Nephron (organoid): ENCODE data around the gene OXGR1.
"Not testable (repeated sequence)": the region's sequence is repeated elsewhere in the genome, so short reads cannot be mapped to it uniquely, and the experiment has no call there.

ENCODE experiments used
- H3K27ac Mint-ChIP-seq, 3 experiments: 2 replicates each; pipeline ENCODE4 v1.8.0; 2020; ENCODE audit warnings: mixed read lengths in 3 of 3, mild to moderate bottlenecking in 2 of 3, moderate library complexity in 1 of 3
- H3K27me3 Mint-ChIP-seq: 2 replicates; pipeline ENCODE4 v1.8.0; 2021; ENCODE audit warnings: low read depth, mild to moderate bottlenecking, moderate library complexity, mixed read lengths
- H3K36me3 Mint-ChIP-seq: 2 replicates; pipeline ENCODE4 v1.8.0; 2020; ENCODE audit warnings: low read depth, mixed read lengths
- H3K4me1 Mint-ChIP-seq: 2 replicates; pipeline ENCODE4 v1.8.0; 2020; ENCODE audit warnings: mixed read lengths
- H3K4me3 Mint-ChIP-seq, 3 experiments: 2 replicates each; pipeline ENCODE4 v1.8.0; 2020; ENCODE audit warnings: mild to moderate bottlenecking in 3 of 3, mixed read lengths in 3 of 3, moderate library complexity in 2 of 3
- H3K9me3 Mint-ChIP-seq: 2 replicates; pipeline ENCODE4 v1.8.0; 2020; ENCODE audit warnings: mixed read lengths
- TF ChIP-seq, protein P1 (sequence below), 3 experiments: fragments of 200-600 bp; sonication (generic); IDR thresholded peaks; one replicate each; pipeline ENCODE4 v1.5.0; 2021; ENCODE audit warnings: antibody characterized with exemption in 3 of 3; ENCODE audit not compliant: unreplicated experiment in 3 of 3

The OXGR1 gene

DNA sequence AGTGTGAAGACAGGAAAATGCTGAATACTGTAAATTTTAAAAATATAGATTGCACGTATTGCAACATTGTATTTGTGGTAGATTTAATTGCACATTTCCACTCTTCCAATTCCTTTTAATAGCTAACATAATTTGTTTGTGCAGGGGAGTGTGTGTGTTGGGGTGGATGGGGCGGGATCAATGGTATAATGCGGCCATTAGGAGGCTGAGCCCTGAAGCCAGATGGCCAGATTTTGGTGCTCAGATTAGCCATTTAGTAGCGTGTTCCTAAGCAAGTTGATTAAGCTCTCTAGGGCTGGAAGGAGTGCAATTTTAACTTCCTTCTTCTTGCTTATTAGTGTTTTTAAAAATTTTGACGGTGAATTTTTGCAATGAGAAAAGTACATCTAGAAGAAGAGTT, 5.8 kb downstream of the OXGR1 start:
- TF ChIP-seq, protein P1, sequence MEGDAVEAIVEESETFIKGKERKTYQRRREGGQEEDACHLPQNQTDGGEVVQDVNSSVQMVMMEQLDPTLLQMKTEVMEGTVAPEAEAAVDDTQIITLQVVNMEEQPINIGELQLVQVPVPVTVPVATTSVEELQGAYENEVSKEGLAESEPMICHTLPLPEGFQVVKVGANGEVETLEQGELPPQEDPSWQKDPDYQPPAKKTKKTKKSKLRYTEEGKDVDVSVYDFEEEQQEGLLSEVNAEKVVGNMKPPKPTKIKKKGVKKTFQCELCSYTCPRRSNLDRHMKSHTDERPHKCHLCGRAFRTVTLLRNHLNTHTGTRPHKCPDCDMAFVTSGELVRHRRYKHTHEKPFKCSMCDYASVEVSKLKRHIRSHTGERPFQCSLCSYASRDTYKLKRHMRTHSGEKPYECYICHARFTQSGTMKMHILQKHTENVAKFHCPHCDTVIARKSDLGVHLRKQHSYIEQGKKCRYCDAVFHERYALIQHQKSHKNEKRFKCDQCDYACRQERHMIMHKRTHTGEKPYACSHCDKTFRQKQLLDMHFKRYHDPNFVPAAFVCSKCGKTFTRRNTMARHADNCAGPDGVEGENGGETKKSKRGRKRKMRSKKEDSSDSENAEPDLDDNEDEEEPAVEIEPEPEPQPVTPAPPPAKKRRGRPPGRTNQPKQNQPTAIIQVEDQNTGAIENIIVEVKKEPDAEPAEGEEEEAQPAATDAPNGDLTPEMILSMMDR (IDR thresholded peaks at IDR 0.05; ENCODE audit: unreplicated experiment in 3 of 3): no peak
- H3K36me3 Mint-ChIP-seq: peaks cover 6% of the 10 kb centered on the region
- H3K9me3 Mint-ChIP-seq: peaks cover 4% of the 10 kb centered on the region
- H3K4me1 Mint-ChIP-seq: peaks cover 9% of the 10 kb centered on the region
- no peak overlapping the region for H3K4me3 Mint-ChIP-seq
- H3K27ac Mint-ChIP-seq: no peak overlapping the region
- peaks cover 12% of the 10 kb centered on the region for H3K27me3 Mint-ChIP-seq

DNA sequence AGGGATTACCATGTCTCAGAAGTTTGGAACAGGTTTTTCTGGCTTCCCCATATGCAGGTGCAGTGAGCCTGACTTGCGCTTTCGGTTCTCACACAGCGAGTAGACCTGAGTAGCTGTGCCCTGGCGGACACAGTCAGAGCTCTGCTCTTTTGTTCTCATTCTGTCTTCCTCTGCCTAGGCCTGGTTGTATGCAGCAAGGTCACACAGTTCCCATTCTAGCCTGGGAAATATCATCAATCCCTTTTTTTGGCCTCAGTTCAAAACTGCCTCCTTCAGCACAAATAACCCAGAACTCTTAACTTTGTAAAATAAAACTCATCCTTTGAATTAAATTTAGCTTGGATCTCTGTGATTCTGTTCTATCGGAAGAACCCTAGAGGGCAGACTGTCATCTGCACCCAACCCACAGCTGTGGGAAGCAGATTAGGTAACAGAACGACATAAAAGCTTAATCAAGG, 10.2 kb downstream of the OXGR1 start:
- no peaks in the 10 kb centered on the region for H3K9me3 Mint-ChIP-seq
- TF ChIP-seq, protein P1 (IDR thresholded peaks at IDR 0.05; ENCODE audit: unreplicated experiment in 3 of 3): peak; percentile 21 to 29 (median 25)
- peaks cover 7% of the 10 kb centered on the region for H3K4me1 Mint-ChIP-seq
- H3K27ac Mint-ChIP-seq: peak overlapping the region in 2 of 3 experiments; percentile 39
- no peaks in the 10 kb centered on the region for H3K27me3 Mint-ChIP-seq
- H3K36me3 Mint-ChIP-seq: no peaks in the 10 kb centered on the region
- no peak overlapping the region for H3K4me3 Mint-ChIP-seq

DNA sequence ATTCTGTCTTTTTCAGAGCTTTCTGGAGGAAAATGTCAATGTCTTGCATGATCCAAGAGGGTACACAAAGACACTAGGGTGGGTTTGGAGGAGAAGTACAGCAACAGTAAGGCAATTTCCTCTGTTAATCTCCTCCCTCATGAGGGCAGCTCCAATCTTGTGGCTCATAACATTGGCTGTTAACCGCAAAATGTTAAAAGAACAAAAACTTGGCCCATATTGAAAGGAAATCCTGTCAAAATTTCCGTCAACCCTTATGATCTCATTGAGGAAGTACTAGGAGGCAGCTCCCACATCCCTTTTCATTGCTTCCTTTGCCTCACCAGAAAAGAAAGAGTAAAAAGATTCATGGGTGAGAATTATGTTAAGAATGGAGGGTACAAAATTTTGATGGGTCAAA, 11.6 kb downstream of the OXGR1 start:
- Mint-ChIP-seq H3K36me3 (no peaks in the 10 kb centered on the region), H3K4me1 (peaks cover 7% of the 10 kb centered on the region), H3K4me3 (no peak overlapping the region), H3K27me3 (no peaks in the 10 kb centered on the region), H3K27ac (peak overlapping the region in 1 of 3 experiments; percentile 27), H3K9me3 (peaks cover 9% of the 10 kb centered on the region)
- TF ChIP-seq, protein P1 (IDR thresholded peaks at IDR 0.05; ENCODE audit: unreplicated experiment in 3 of 3): no peak

DNA sequence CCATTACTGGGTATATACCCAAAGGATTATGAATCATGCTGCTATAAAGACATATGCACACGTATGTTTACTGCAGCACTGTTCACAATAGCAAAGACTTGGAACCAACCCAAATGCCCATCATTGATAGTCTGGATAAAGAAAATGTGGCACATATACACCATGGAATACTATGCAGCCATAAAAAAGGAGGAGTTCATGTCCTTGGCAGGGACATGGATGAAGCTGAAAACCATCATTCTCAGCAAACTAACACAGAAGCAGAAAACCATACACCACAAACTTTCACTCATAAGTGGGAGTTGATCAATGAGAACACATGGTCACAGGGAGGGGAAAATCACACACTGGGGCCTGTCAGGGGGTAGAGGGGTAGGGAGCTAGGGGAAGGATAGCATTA, 14.4 kb downstream of the OXGR1 start:
- H3K9me3 Mint-ChIP-seq: peaks cover 22% of the 10 kb centered on the region
- H3K27me3 Mint-ChIP-seq, H3K4me1 Mint-ChIP-seq, H3K36me3 Mint-ChIP-seq, H3K4me3 Mint-ChIP-seq, H3K27ac Mint-ChIP-seq: not testable (repeated sequence)

DNA sequence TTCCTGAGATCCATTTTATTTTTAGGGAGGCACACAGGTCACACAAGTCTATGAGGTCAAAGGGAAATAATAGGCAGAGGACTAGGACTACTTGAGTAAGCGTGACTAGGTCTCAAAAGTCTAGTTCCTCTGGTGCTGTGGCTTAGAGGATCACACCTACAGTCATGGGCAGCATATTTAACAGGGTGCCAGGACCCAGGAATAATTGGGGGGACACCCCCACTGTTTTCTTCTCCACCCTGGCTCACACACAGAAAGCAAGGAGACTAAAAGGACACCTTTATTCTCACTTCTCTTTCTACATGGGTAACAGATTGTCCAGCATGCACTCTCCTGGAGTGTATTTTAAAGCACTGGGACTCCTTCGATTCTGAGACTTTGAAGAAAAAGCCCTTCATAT, 26.2 kb downstream of the OXGR1 start:
- Mint-ChIP-seq H3K27ac (no peak overlapping the region), H3K4me3 (no peak overlapping the region), H3K9me3 (peaks cover 53% of the 10 kb centered on the region), H3K4me1 (no peaks in the 10 kb centered on the region), H3K27me3 (no peaks in the 10 kb centered on the region), H3K36me3 (peaks cover 13% of the 10 kb centered on the region)
- TF ChIP-seq, protein P1 (IDR thresholded peaks at IDR 0.05; ENCODE audit: unreplicated experiment in 3 of 3): no peak

DNA sequence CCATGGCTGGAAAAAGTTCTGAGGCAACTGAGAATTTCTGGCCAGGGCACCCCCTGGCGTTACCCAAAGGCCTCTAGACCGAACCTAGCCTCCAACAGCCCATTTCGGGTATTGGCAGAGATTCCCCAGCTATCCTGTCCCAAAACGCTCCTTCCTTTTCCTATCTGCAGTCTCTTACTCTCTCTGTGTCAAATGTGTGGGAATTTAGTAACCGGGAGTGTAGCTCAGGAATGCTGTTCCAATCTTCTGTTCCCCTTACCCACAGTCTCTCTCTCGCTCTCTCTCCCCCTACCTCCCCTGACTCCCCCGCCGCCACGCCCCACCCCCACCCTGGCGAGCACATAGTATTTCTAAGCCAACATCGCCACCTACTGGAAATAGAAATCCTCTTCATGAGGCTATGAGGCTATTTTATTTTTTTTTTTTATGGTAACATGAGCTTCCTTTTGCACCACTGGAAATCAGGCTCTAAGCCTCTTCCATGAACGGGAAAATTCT, 27.0 kb downstream of the OXGR1 start:
- peaks cover 54% of the 10 kb centered on the region for H3K9me3 Mint-ChIP-seq
- H3K36me3 Mint-ChIP-seq: peaks cover 13% of the 10 kb centered on the region
- H3K4me1 Mint-ChIP-seq: no peaks in the 10 kb centered on the region
- TF ChIP-seq, protein P1 (IDR thresholded peaks at IDR 0.05; ENCODE audit: unreplicated experiment in 3 of 3): no peak
- no peaks in the 10 kb centered on the region for H3K27me3 Mint-ChIP-seq
- no peak overlapping the region for H3K4me3 Mint-ChIP-seq
- H3K27ac Mint-ChIP-seq: no peak overlapping the region
